ENCODE measurements around the gene PLXND1. TPM values are rescaled to one million over a fixed set of nuclear protein-coding genes. Genes with fewer than 3 reads are reported as not detected.
"Not testable (repeated sequence)": the region's sequence is repeated elsewhere in the genome, so short reads cannot be mapped to it uniquely, and the experiment has no call there.

Gene PLXND1
- total RNA-seq, 1 experiment from 2014 or later, result 22.0 TPM

DNA sequence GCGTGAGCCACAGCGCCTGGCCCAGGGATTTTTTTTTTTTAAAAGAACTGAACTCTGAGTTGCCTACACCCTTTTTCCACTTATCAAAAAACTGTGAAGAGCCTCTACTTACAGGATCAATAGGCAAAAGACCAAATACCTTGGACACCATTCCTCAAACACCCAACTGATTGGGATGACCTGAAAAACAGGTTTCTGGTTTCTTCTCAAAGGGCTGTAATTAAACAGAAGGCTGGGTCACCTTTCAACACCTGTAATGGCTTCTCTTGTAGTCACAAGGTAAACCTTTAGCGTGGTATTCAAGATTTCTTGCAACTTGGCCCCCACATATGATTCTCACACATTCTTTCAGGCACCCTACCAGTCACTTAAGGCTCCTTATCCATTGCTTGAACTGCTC lies 38.4 kb upstream of the PLXND1 start:
- peak; percentile 34 for DNase-seq
- CTCF ChIA-PET, result no interaction called here
- H3K9me3 Mint-ChIP-seq (ENCODE audit: low read depth, unreplicated experiment), result no peaks in the 10 kb centered on the region

DNA sequence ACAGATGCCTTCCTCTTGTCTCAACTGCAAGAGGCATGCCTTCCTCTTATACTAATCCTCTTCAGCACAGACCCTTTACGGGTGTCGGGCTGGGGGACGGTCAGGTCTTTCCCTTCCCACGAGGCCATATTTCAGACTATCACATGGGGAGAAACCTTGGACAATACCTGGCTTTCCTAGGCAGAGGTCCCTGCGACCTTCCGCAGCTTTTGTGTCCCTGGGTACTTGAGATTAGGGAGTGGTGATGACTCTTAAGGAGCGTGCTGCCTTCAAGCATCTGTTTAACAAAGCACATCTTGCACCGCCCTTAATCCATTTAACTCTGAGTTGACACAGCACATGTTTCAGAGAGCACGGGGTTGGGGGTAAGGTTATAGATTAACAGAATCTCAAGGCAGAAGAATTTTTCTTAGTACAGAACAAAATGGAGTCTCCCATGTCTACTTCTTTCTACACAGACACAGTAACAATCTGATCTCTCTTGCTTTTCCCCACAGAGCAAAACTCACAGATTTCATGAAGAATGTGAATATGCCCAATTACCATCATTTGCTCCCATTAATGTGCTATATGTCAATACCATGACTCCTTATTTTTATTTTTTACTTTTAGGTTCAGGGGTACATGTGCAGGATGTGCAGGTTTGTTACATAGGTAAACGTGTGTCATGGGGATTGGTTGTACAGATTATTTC lies 35.2 kb upstream of the PLXND1 start:
- DNase-seq; H3K27ac Mint-ChIP-seq (ENCODE audit: unreplicated experiment); H3K4me3 Mint-ChIP-seq (ENCODE audit: low read depth, unreplicated experiment); H3K36me3 Mint-ChIP-seq (ENCODE audit: insufficient read depth, unreplicated experiment); H3K27me3 Mint-ChIP-seq (ENCODE audit: unreplicated experiment); H3K9me3 Mint-ChIP-seq (ENCODE audit: low read depth, unreplicated experiment); intact Hi-C loops (cut with micrococcal nuclease; ENCODE audit: unreplicated experiment); BruUV-seq (replicated peaks); CTCF ChIA-PET: not testable (repeated sequence)
- peaks cover 27% of the 10 kb centered on the region for H3K4me1 Mint-ChIP-seq (ENCODE audit: low read depth, unreplicated experiment)

More for the DNA sequence above, 38.4 kb upstream of the PLXND1 start:
- Mint-ChIP-seq H3K27ac (ENCODE audit: unreplicated experiment) (no peak overlapping the region), H3K36me3 (ENCODE audit: insufficient read depth, unreplicated experiment) (no peaks in the 10 kb centered on the region), H3K4me1 (ENCODE audit: low read depth, unreplicated experiment) (peaks cover 28% of the 10 kb centered on the region), H3K4me3 (ENCODE audit: low read depth, unreplicated experiment) (no peak overlapping the region), H3K27me3 (ENCODE audit: unreplicated experiment) (no peaks in the 10 kb centered on the region)
- intact Hi-C loops (cut with micrococcal nuclease; ENCODE audit: unreplicated experiment), result no loop called here
- BruUV-seq (replicated peaks), result no TSS peak
- TF ChIP-seq, protein P1, sequence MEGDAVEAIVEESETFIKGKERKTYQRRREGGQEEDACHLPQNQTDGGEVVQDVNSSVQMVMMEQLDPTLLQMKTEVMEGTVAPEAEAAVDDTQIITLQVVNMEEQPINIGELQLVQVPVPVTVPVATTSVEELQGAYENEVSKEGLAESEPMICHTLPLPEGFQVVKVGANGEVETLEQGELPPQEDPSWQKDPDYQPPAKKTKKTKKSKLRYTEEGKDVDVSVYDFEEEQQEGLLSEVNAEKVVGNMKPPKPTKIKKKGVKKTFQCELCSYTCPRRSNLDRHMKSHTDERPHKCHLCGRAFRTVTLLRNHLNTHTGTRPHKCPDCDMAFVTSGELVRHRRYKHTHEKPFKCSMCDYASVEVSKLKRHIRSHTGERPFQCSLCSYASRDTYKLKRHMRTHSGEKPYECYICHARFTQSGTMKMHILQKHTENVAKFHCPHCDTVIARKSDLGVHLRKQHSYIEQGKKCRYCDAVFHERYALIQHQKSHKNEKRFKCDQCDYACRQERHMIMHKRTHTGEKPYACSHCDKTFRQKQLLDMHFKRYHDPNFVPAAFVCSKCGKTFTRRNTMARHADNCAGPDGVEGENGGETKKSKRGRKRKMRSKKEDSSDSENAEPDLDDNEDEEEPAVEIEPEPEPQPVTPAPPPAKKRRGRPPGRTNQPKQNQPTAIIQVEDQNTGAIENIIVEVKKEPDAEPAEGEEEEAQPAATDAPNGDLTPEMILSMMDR (IDR thresholded peaks at IDR 0.05; ENCODE audit: unreplicated experiment), result no peak

DNA sequence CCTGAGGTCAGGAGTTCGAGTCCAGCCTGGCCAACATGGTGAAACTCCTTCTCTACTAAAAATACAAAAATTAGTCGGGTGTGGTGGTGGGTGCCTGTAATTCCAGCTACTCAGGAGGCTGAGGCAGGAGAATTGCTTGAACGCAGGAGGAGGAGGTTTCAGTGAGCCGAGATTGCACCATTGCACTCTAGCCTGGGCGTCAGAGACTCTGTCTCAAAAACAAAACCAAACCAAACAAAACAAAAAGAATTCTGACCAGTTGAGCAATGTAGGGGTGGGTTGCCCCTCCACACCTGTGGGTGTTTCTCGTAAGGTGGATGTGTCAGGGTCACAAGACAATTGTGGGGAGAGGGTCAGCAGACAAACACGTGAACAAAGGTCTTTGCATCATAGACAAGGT lies 34.5 kb upstream of the PLXND1 start:
- H3K27me3 Mint-ChIP-seq (ENCODE audit: unreplicated experiment); H3K9me3 Mint-ChIP-seq (ENCODE audit: low read depth, unreplicated experiment); CTCF ChIA-PET; H3K4me3 Mint-ChIP-seq (ENCODE audit: low read depth, unreplicated experiment); DNase-seq; H3K36me3 Mint-ChIP-seq (ENCODE audit: insufficient read depth, unreplicated experiment); BruUV-seq (replicated peaks); H3K27ac Mint-ChIP-seq (ENCODE audit: unreplicated experiment); intact Hi-C loops (cut with micrococcal nuclease; ENCODE audit: unreplicated experiment): not testable (repeated sequence)
- H3K4me1 Mint-ChIP-seq (ENCODE audit: low read depth, unreplicated experiment), result peaks cover 27% of the 10 kb centered on the region

DNA sequence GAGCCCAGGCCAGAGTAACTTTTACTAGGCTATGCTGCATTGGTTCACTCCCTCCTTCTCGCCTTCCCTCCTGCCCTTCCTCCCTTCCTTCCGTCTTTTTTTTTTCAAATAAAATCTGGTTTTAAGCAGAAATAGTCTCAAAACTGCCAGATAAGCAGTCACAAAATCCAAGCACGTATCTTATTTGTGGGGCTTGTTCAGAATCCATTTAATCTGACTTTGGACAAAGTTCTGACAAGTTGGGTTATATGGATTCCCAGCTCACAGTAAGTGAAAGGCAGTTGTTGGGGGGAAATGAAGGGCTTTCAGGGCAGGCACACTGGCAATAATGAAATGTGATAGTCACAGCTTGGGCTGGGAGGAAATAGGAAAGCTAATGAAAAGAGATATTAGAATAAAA lies 32.0 kb upstream of the PLXND1 start:
- Mint-ChIP-seq H3K36me3 (ENCODE audit: insufficient read depth, unreplicated experiment) (peaks cover 4% of the 10 kb centered on the region), H3K4me1 (ENCODE audit: low read depth, unreplicated experiment) (peaks cover 25% of the 10 kb centered on the region), H3K27ac (ENCODE audit: unreplicated experiment) (no peak overlapping the region), H3K27me3 (ENCODE audit: unreplicated experiment) (no peaks in the 10 kb centered on the region), H3K9me3 (ENCODE audit: low read depth, unreplicated experiment) (peaks cover 12% of the 10 kb centered on the region), H3K4me3 (ENCODE audit: low read depth, unreplicated experiment) (no peak overlapping the region)
- CTCF ChIA-PET, result interaction anchor here (0.7 kb wide), 1 partner anchor 10 kb away, joined by 3 read pairs; no protein-coding TSS in a partner anchor
- TF ChIP-seq, protein P1 (IDR thresholded peaks at IDR 0.05; ENCODE audit: unreplicated experiment), result no peak
- BruUV-seq (replicated peaks), result no TSS peak
- DNase-seq, result no peak
- intact Hi-C loops (cut with micrococcal nuclease; ENCODE audit: unreplicated experiment), result no loop called here

DNA sequence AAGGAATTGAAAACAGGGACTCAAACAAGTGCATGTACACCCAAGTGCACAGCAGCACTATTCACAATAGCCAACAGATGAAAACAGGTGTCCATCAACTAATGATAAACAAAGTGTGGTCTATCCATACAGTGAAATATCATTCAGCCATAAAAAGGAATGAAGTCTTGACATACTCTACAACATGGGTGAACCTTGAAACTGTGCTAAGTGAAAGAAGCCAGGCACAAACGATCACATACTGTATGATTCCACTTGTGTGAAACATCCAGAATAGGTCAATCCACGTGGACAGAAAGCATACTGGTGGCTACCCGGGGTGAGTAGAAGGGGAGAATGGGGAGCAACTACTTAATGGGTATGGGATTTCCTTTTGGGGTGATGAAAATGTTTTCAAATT lies 29.6 kb upstream of the PLXND1 start:
- peaks cover 12% of the 10 kb centered on the region for H3K9me3 Mint-ChIP-seq (ENCODE audit: low read depth, unreplicated experiment)
- CTCF ChIA-PET, result no interaction called here
- peaks cover 4% of the 10 kb centered on the region for H3K36me3 Mint-ChIP-seq (ENCODE audit: insufficient read depth, unreplicated experiment)
- no peak overlapping the region for H3K4me3 Mint-ChIP-seq (ENCODE audit: low read depth, unreplicated experiment)
- BruUV-seq (replicated peaks), result no TSS peak
- no peaks in the 10 kb centered on the region for H3K27me3 Mint-ChIP-seq (ENCODE audit: unreplicated experiment)
- intact Hi-C loops (cut with micrococcal nuclease; ENCODE audit: unreplicated experiment), result no loop called here
- TF ChIP-seq, protein P1 (IDR thresholded peaks at IDR 0.05; ENCODE audit: unreplicated experiment), result no peak
- peaks cover 14% of the 10 kb centered on the region for H3K4me1 Mint-ChIP-seq (ENCODE audit: low read depth, unreplicated experiment)
- no peak overlapping the region for H3K27ac Mint-ChIP-seq (ENCODE audit: unreplicated experiment)
- DNase-seq, result no peak

Data from Calu3 (cell line).